H9 (cell line): ENCODE results near the gene CAPN5. TPM values are rescaled to one million over a fixed set of nuclear protein-coding genes. Genes with fewer than 3 reads are reported as not detected.
A peak's percentile ranks its signal among the peaks of the same experiment; 100 is the strongest.

Experiments
- DNase-seq: peaks from one replicate; pipeline ENCODE4 v3.0.0-alpha.2; 2017
- H2AFZ ChIP-seq: one replicate; pipeline ENCODE4 v1.6.1; 2013; ENCODE audit warnings: mild to moderate bottlenecking, low read length, control low read depth, moderate library complexity
- H2AK5ac ChIP-seq: 2 replicates; pipeline ENCODE4 v1.6.1; 2013; ENCODE audit warnings: low read length, control low read depth, mixed read lengths; ENCODE audit not compliant: insufficient read length
- H2BK120ac ChIP-seq: one replicate; pipeline ENCODE4 v1.6.1; 2013; ENCODE audit warnings: low read depth, mild to moderate bottlenecking, low read length, control low read depth, inconsistent platforms; ENCODE audit not compliant: poor library complexity, severe bottlenecking
- H2BK12ac ChIP-seq: 2 replicates; pipeline ENCODE4 v1.6.1; 2013; ENCODE audit warnings: low read length, control low read depth, mixed read lengths, low read depth; ENCODE audit not compliant: insufficient read length
- H2BK15ac ChIP-seq: 2 replicates; pipeline ENCODE4 v1.6.1; 2013; ENCODE audit warnings: low read depth, low read length, control low read depth
- H2BK20ac ChIP-seq: one replicate; pipeline ENCODE4 v1.6.1; 2013; ENCODE audit warnings: low read depth, mild to moderate bottlenecking, low read length, control low read depth, inconsistent platforms; ENCODE audit not compliant: poor library complexity, severe bottlenecking
- H2BK5ac ChIP-seq: 2 replicates; pipeline ENCODE4 v1.6.1; 2013; ENCODE audit warnings: low read length, control low read depth, mixed read lengths; ENCODE audit not compliant: insufficient read length
- H3K14ac ChIP-seq: 2 replicates; pipeline ENCODE4 v1.6.1; 2013; ENCODE audit warnings: low read length, control low read depth; ENCODE audit not compliant: insufficient read depth
- H3K18ac ChIP-seq: 2 replicates; pipeline ENCODE4 v1.6.1; 2013; ENCODE audit warnings: low read depth, mild to moderate bottlenecking, mixed read lengths, low read length, control low read depth; ENCODE audit not compliant: insufficient read length
- H3K23ac ChIP-seq: 2 replicates; pipeline ENCODE4 v1.6.1; 2013; ENCODE audit warnings: low read length, control low read depth, mixed read lengths, low read depth; ENCODE audit not compliant: insufficient read length
- H3K23me2 ChIP-seq: 2 replicates; pipeline ENCODE4 v1.6.1; 2013; ENCODE audit warnings: low read depth, mild to moderate bottlenecking, mixed read lengths, low read length, control low read depth; ENCODE audit not compliant: insufficient read length, poor library complexity, severe bottlenecking
- H3K27ac ChIP-seq: 2 replicates; pipeline ENCODE4 v1.5.1; 2013; ENCODE audit warnings: low read length, control low read depth, mixed read lengths, low read depth; ENCODE audit not compliant: insufficient read length
- H3K27me3 ChIP-seq: 2 replicates; pipeline ENCODE4 v1.6.1; 2013; ENCODE audit warnings: low read length, control low read depth, inconsistent platforms; ENCODE audit not compliant: insufficient read depth
- H3K4ac ChIP-seq: 2 replicates; pipeline ENCODE4 v1.6.1; 2013; ENCODE audit warnings: low read depth, mild to moderate bottlenecking, control low read depth, inconsistent platforms, low read length, moderate library complexity
- H3K4me1 ChIP-seq: 2 replicates; pipeline ENCODE4 v1.6.1; 2013; ENCODE audit warnings: low read length, control low read depth, inconsistent platforms; ENCODE audit not compliant: insufficient read depth
- H3K4me2 ChIP-seq: 2 replicates; pipeline ENCODE4 v1.6.1; 2013; ENCODE audit warnings: low read length, control low read depth, mixed read lengths; ENCODE audit not compliant: insufficient read length, insufficient read depth
- H3K56ac ChIP-seq: 2 replicates; pipeline ENCODE4 v1.6.1; 2013; ENCODE audit warnings: low read depth, mild to moderate bottlenecking, mixed read lengths, low read length, control low read depth; ENCODE audit not compliant: insufficient read length
- H3K79me1 ChIP-seq: 2 replicates; pipeline ENCODE4 v1.6.1; 2013; ENCODE audit warnings: low read depth, mild to moderate bottlenecking, moderate library complexity, low read length, control low read depth, inconsistent platforms; ENCODE audit not compliant: insufficient read depth, poor library complexity, severe bottlenecking
- H3K79me2 ChIP-seq: 2 replicates; pipeline ENCODE4 v1.6.1; 2013; ENCODE audit warnings: low read length, control low read depth, inconsistent platforms; ENCODE audit not compliant: insufficient read depth
- H3K9ac ChIP-seq: 2 replicates; pipeline ENCODE4 v1.6.1; 2013; ENCODE audit warnings: low read length, control low read depth, mixed read lengths; ENCODE audit not compliant: insufficient read length; ENCODE audit errors: extremely low read depth
- H3K9me3 ChIP-seq: one replicate; pipeline ENCODE4 v1.6.1; 2013; ENCODE audit warnings: low read depth, low read length, inconsistent platforms; ENCODE audit not compliant: control insufficient read depth
- H3T11ph ChIP-seq: one replicate; pipeline ENCODE4 v1.6.1; 2013; ENCODE audit warnings: mild to moderate bottlenecking, low read length, control low read depth, inconsistent platforms
- H4K20me1 ChIP-seq: one replicate; pipeline ENCODE4 v1.6.1; 2013; ENCODE audit not compliant: control insufficient read depth, insufficient read length, insufficient read depth
- H4K5ac ChIP-seq: 2 replicates; pipeline ENCODE4 v1.6.1; 2013; ENCODE audit warnings: low read depth, mild to moderate bottlenecking, mixed read lengths, low read length, control low read depth; ENCODE audit not compliant: insufficient read length
- H4K8ac ChIP-seq: replicated peaks from 2 replicates; pipeline ENCODE4 v1.6.1; 2013; ENCODE audit warnings: low read length, control low read depth, mixed read lengths, low read depth; ENCODE audit not compliant: insufficient read length
- H4K91ac ChIP-seq: 2 replicates; pipeline ENCODE4 v1.6.1; 2013; ENCODE audit warnings: low read depth, mild to moderate bottlenecking, moderate library complexity, mixed read lengths, low read length, control low read depth; ENCODE audit not compliant: insufficient read length
- H3K27ac Mint-ChIP-seq, 3 experiments: 2 replicates in 2 of 3; 3 replicates in 1 of 3; pipeline ENCODE4 v1.8.0; 2020 to 2021; ENCODE audit warnings: mixed read lengths in 3 of 3, mild to moderate bottlenecking in 1 of 3, moderate library complexity in 1 of 3
- H3K27me3 Mint-ChIP-seq: 2 replicates; pipeline ENCODE4 v1.8.0; 2021; ENCODE audit warnings: low read depth, mild to moderate bottlenecking, moderate library complexity, mixed read lengths
- H3K36me3 Mint-ChIP-seq, 3 experiments: 2 replicates in 2 of 3; 3 replicates in 1 of 3; pipeline ENCODE4 v1.8.0; 2020 to 2021; ENCODE audit warnings: low read depth in 3 of 3, mixed read lengths in 3 of 3; ENCODE audit not compliant: insufficient read depth in 1 of 3
- H3K4me1 Mint-ChIP-seq, 2 experiments: 2 replicates each; pipeline ENCODE4 v1.8.0; 2020; ENCODE audit warnings: mixed read lengths in 2 of 2
- H3K4me3 Mint-ChIP-seq, 2 experiments: 2 replicates in 1 of 2; 3 replicates in 1 of 2; pipeline ENCODE4 v1.8.0; 2020 to 2021; ENCODE audit warnings: mild to moderate bottlenecking in 2 of 2, mixed read lengths in 2 of 2, moderate library complexity in 1 of 2
- H3K9me3 Mint-ChIP-seq, 2 experiments: 2 replicates in 1 of 2; 3 replicates in 1 of 2; pipeline ENCODE4 v1.8.0; 2020; ENCODE audit warnings: mild to moderate bottlenecking in 2 of 2, mixed read lengths in 2 of 2, moderate library complexity in 1 of 2
- WGBS: extraction: QIAGEN DNeasy Blood & Tissue Kit; methylation state at CpG from one replicate; pipeline ENCODE4 v1.1.7; 2013; ENCODE audit warnings: missing lambda C conversion rate, low lambda C conversion rate, mixed read lengths; ENCODE audit not compliant: insufficient read length; ENCODE audit errors: extremely low coverage; 5-methylcytosine and 5-hydroxymethylcytosine counted together
- total RNA-seq: library from RNA; stranded (reverse); gene quantifications from 2 replicates; pipeline ENCODE4 v1.2.1, GENCODE V29; 2021
- TF ChIP-seq, protein P1 (sequence below): fragments of 200-600 bp; sonication (generic); conservative IDR thresholded peaks from 3 replicates; pipeline ENCODE4 v1.8.0; 2021; ENCODE audit warnings: antibody characterized with exemption, mild to moderate bottlenecking

CAPN5 gene
- total RNA-seq, 1 experiment from 2014 or later: 16.7 TPM

DNA sequence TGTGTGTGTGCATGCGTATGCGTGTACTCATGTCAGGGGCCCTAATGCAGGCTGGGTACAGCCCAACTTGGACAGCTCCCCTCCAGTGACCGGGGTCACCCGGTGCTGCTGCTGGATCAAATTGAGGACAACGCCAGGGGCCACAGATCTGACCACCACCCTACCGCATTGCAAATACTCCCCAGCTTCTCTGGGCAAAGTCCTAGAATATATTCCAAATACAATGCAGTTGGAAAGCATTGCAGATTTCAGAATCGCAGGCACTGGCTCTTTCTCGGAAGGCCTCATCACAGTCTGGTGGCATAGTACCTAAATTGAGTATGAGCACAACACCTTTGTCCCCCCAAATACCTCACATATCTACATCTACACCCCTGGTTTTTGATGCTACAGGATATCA lies 104.5 kb downstream of the CAPN5 start:
- Histone ChIP-seq H2AK5ac (no peak overlapping the region), H4K5ac (no peak overlapping the region), H2AFZ (no peak overlapping the region), H3K18ac (peak overlapping the region; percentile 28), H3K56ac (no peak overlapping the region), H3K79me1 (no peaks in the 10 kb centered on the region), H3K27ac (no peak overlapping the region), H3K23ac (no peak overlapping the region), H3K9ac (no peak overlapping the region), H3K4me1 (peaks cover 12% of the 10 kb centered on the region; the same call in 1 of the 2 replicates), H3K23me2 (no peaks in the 10 kb centered on the region), H2BK15ac (no peak overlapping the region), H2BK120ac (no peak overlapping the region), H4K20me1 (no peaks in the 10 kb centered on the region), H3T11ph (no peak overlapping the region), H3K4me2 (no peak overlapping the region), H2BK20ac (no peak overlapping the region), H3K9me3 (no peaks in the 10 kb centered on the region), H4K91ac (no peak overlapping the region), H3K79me2 (no peaks in the 10 kb centered on the region), H2BK5ac (no peak overlapping the region), H3K14ac (no peak overlapping the region), H4K8ac (no peak overlapping the region), H3K4ac (no peak overlapping the region), H2BK12ac (no peak overlapping the region), H3K27me3 (peaks cover 2% of the 10 kb centered on the region; the same call in 1 of the 2 replicates)
- whole genome bisulfite sequencing: no CpG with 5 or more reads among the region's 8 CpGs
- no peak for DNase-seq
- no peak overlapping the region; a peak in 1 of 5 replicates for H3K4me3 Mint-ChIP-seq
- peak overlapping the region in 1 of 3 experiments; percentile 87; a peak in 1 of 7 replicates for H3K27ac Mint-ChIP-seq
- H3K9me3 Mint-ChIP-seq: peaks cover 0 to 2% of the 10 kb centered on the region in 2 experiments; a peak in 1 of 5 replicates
- H3K36me3 Mint-ChIP-seq: peaks cover 0 to 3% (median 0%) of the 10 kb centered on the region in 3 experiments; a peak in 2 of 7 replicates
- no peaks in the 10 kb centered on the region; the same call in none of the 2 replicates for H3K27me3 Mint-ChIP-seq
- H3K4me1 Mint-ChIP-seq: peaks cover 61 to 68% of the 10 kb centered on the region in 2 experiments
- TF ChIP-seq, protein P1, sequence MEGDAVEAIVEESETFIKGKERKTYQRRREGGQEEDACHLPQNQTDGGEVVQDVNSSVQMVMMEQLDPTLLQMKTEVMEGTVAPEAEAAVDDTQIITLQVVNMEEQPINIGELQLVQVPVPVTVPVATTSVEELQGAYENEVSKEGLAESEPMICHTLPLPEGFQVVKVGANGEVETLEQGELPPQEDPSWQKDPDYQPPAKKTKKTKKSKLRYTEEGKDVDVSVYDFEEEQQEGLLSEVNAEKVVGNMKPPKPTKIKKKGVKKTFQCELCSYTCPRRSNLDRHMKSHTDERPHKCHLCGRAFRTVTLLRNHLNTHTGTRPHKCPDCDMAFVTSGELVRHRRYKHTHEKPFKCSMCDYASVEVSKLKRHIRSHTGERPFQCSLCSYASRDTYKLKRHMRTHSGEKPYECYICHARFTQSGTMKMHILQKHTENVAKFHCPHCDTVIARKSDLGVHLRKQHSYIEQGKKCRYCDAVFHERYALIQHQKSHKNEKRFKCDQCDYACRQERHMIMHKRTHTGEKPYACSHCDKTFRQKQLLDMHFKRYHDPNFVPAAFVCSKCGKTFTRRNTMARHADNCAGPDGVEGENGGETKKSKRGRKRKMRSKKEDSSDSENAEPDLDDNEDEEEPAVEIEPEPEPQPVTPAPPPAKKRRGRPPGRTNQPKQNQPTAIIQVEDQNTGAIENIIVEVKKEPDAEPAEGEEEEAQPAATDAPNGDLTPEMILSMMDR: no peak
